ENCODE measurements around the gene INPP4B.

INPP4B gene

DNA sequence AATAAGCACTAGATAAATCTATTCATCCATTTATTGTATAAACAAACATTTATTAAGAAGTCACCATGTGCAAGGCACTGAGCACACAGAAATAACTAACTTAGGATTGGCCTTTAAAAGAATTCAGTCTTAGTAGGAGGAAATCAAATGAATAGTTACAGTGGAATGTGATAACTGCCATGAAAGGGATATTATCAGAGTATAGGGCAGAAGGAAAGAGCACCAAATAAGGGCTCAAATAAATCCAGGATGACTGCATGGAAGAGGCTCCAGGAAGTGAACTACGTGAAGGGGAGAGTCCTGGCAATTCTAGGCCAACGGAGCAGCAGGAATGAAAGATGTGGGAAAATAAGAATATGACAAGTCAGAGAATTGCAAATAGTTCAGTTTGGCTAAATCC, 406.0 kb downstream of the INPP4B start:
- Histone ChIP-seq H3K4me3 (ENCODE audit: low read length) (no peak overlapping the region), H3K27ac (ENCODE audit: low read length) (no peak overlapping the region), H3K9me3 (ENCODE audit: insufficient read depth, low read depth, low read length) (0 out of 2 replicates have a peak, but pooled peaks cover 3% of the 10 kb centered on the region), H3K36me3 (ENCODE audit: insufficient read depth, low read depth, low read length) (no peaks in the 10 kb centered on the region), H3K27me3 (ENCODE audit: insufficient read depth, low read length) (no peaks in the 10 kb centered on the region), H3K4me1 (ENCODE audit: insufficient read depth, low read length) (peaks cover 3% of the 10 kb centered on the region; the same call in 1 of the 2 replicates), H3K9ac (ENCODE audit: low read depth, low read length) (no peak overlapping the region)

DNA sequence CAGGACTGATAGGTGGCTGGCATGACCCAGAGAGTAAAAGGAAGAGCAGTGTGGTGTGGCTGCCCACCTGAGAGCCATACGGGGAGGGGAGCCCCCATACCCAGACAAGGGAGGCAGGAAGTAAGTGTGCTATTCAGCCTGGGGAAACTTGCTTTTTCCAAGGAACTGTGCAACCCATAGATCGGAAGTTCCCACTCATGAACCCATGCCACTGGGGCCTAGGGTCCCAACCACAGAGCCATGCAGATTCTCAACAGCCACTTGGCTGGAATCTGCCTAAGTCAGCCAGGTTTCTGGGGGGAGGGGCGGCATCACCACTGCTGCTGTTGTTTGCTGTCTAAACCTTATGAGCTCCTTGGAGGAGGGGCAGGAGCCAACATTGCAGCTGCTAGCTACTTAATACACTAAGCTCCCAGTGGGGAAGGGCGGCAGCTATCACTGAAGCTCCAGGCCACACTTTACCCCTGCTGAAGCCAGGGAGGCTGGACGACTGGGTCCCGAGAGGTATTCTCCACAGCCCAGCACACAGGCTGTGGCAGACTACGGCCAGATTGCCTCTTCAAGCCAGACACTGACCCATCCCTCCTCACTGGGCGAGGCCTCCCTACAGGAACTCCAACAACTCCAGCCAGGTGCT, 410.4 kb downstream of the INPP4B start:
- Histone ChIP-seq H3K36me3 (ENCODE audit: insufficient read depth, low read depth, low read length) (no peaks in the 10 kb centered on the region), H3K4me1 (ENCODE audit: insufficient read depth, low read length) (peaks cover 7% of the 10 kb centered on the region; the same call in 1 of the 2 replicates), H3K27me3 (ENCODE audit: insufficient read depth, low read length) (no peaks in the 10 kb centered on the region), H3K4me3 (ENCODE audit: low read length) (peak overlapping the region; percentile 36; the same call in 1 of the 2 replicates), H3K9me3 (ENCODE audit: insufficient read depth, low read depth, low read length) (0 out of 2 replicates have a peak, but pooled peaks cover 3% of the 10 kb centered on the region), H3K9ac (ENCODE audit: low read depth, low read length) (peak overlapping the region; percentile 40; the same call in 1 of the 2 replicates), H3K27ac (ENCODE audit: low read length) (no peak overlapping the region)

- H3K9ac ChIP-seq (ENCODE audit: low read depth, low read length), result no peak overlapping the region
- no peaks in the 10 kb centered on the region for H3K36me3 ChIP-seq (ENCODE audit: insufficient read depth, low read depth, low read length)
- H3K4me3 ChIP-seq (ENCODE audit: low read length), result no peak overlapping the region
- no peak overlapping the region for H3K27ac ChIP-seq (ENCODE audit: low read length)
- 0 out of 2 replicates have a peak, but pooled peaks cover 3% of the 10 kb centered on the region for H3K9me3 ChIP-seq (ENCODE audit: insufficient read depth, low read depth, low read length)
- peaks cover 7% of the 10 kb centered on the region; the same call in 1 of the 2 replicates for H3K4me1 ChIP-seq (ENCODE audit: insufficient read depth, low read length)
- no peaks in the 10 kb centered on the region for H3K27me3 ChIP-seq (ENCODE audit: insufficient read depth, low read length)
Observed at GRCh38 chr4:142434519-142435224, 411.4 kb downstream of the INPP4B start.

GRCh38 chr4:142428715-142429114, 417.4 kb downstream of the INPP4B start:
- H3K36me3 ChIP-seq (ENCODE audit: insufficient read depth, low read depth, low read length), result no peaks in the 10 kb centered on the region
- peaks cover 16% of the 10 kb centered on the region; the same call in 1 of the 2 replicates for H3K4me1 ChIP-seq (ENCODE audit: insufficient read depth, low read length)
- H3K27me3 ChIP-seq (ENCODE audit: insufficient read depth, low read length), result no peaks in the 10 kb centered on the region
- no peak overlapping the region for H3K4me3 ChIP-seq (ENCODE audit: low read length)
- H3K9me3 ChIP-seq (ENCODE audit: insufficient read depth, low read depth, low read length), result no peaks in the 10 kb centered on the region
- H3K9ac ChIP-seq (ENCODE audit: low read depth, low read length), result no peak overlapping the region
- no peak overlapping the region for H3K27ac ChIP-seq (ENCODE audit: low read length)

GRCh38 chr4:142427456-142427855, 418.6 kb downstream of the INPP4B start:
- H3K9ac ChIP-seq (ENCODE audit: low read depth, low read length), result peak overlapping the region; percentile 66; the same call in 1 of the 2 replicates
- H3K27me3 ChIP-seq (ENCODE audit: insufficient read depth, low read length), result no peaks in the 10 kb centered on the region
- H3K4me1 ChIP-seq (ENCODE audit: insufficient read depth, low read length), result peaks cover 16% of the 10 kb centered on the region; the same call in 1 of the 2 replicates
- H3K36me3 ChIP-seq (ENCODE audit: insufficient read depth, low read depth, low read length), result no peaks in the 10 kb centered on the region
- peak overlapping the region; percentile 59 for H3K27ac ChIP-seq (ENCODE audit: low read length)
- H3K4me3 ChIP-seq (ENCODE audit: low read length), result peak overlapping the region; percentile 51
- no peaks in the 10 kb centered on the region for H3K9me3 ChIP-seq (ENCODE audit: insufficient read depth, low read depth, low read length)

- H3K27ac ChIP-seq (ENCODE audit: low read length), result no peak overlapping the region
- H3K4me3 ChIP-seq (ENCODE audit: low read length), result no peak overlapping the region
- H3K4me1 ChIP-seq (ENCODE audit: insufficient read depth, low read length), result peaks cover 16% of the 10 kb centered on the region; the same call in 1 of the 2 replicates
- no peaks in the 10 kb centered on the region for H3K27me3 ChIP-seq (ENCODE audit: insufficient read depth, low read length)
- no peaks in the 10 kb centered on the region for H3K36me3 ChIP-seq (ENCODE audit: insufficient read depth, low read depth, low read length)
- H3K9me3 ChIP-seq (ENCODE audit: insufficient read depth, low read depth, low read length), result no peaks in the 10 kb centered on the region
- H3K9ac ChIP-seq (ENCODE audit: low read depth, low read length), result no peak overlapping the region
Observed at GRCh38 chr4:142423861-142424260, 422.2 kb downstream of the INPP4B start.

GRCh38 chr4:142420311-142421095, 425.6 kb downstream of the INPP4B start:
- Histone ChIP-seq H3K27me3 (ENCODE audit: insufficient read depth, low read length) (no peaks in the 10 kb centered on the region), H3K27ac (ENCODE audit: low read length) (no peak overlapping the region), H3K4me1 (ENCODE audit: insufficient read depth, low read length) (peaks cover 4% of the 10 kb centered on the region; the same call in 1 of the 2 replicates), H3K36me3 (ENCODE audit: insufficient read depth, low read depth, low read length) (no peaks in the 10 kb centered on the region), H3K9me3 (ENCODE audit: insufficient read depth, low read depth, low read length) (no peaks in the 10 kb centered on the region), H3K4me3 (ENCODE audit: low read length) (no peak overlapping the region), H3K9ac (ENCODE audit: low read depth, low read length) (no peak overlapping the region)

DNA sequence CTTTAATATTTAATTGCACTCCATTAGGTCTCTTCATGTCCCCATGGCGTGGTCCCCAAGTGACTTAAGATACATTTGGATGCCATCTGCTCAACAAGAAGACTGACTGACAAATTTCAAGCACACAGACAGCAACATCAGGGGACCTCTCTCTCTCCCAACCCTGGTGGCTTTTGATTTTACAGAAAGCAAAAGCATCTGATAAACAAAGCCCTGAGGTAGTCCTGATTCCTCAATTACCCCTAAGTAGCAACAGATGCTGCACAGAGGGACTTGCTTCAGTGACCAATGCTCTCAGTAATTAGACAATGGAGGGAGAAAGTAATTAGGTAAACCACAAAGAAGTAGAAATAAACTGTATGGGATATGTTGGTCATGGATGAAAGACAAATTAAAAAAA, 426.4 kb downstream of the INPP4B start:
- H3K27me3 ChIP-seq (ENCODE audit: insufficient read depth, low read length), result no peaks in the 10 kb centered on the region
- no peak overlapping the region for H3K27ac ChIP-seq (ENCODE audit: low read length)
- no peaks in the 10 kb centered on the region for H3K36me3 ChIP-seq (ENCODE audit: insufficient read depth, low read depth, low read length)
- H3K9ac ChIP-seq (ENCODE audit: low read depth, low read length), result no peak overlapping the region
- H3K9me3 ChIP-seq (ENCODE audit: insufficient read depth, low read depth, low read length), result no peaks in the 10 kb centered on the region
- H3K4me3 ChIP-seq (ENCODE audit: low read length), result no peak overlapping the region
- H3K4me1 ChIP-seq (ENCODE audit: insufficient read depth, low read length), result peaks cover 4% of the 10 kb centered on the region; the same call in 1 of the 2 replicates

DNA sequence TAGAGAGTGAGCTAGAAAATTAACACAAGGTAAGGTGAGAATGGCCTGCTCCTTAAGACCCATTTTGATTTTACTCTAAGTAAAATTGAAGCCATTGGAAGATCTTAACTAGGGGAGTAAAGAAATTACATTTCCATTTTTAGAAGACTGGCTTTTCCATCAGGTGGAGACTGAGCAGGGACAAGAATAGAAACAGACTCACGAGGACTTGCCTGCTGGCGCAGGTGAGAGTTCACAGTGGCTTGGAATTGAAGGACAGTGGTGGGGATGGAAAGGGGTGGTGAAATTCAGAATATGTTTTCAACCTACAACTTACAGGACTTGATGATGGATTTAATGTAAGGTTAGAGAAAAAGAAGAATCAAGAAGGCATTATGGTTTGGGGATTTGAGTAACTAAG, 427.4 kb downstream of the INPP4B start:
- Histone ChIP-seq H3K4me1 (ENCODE audit: insufficient read depth, low read length) (peaks cover 4% of the 10 kb centered on the region; the same call in 1 of the 2 replicates), H3K27ac (ENCODE audit: low read length) (no peak overlapping the region), H3K27me3 (ENCODE audit: insufficient read depth, low read length) (no peaks in the 10 kb centered on the region), H3K9ac (ENCODE audit: low read depth, low read length) (no peak overlapping the region), H3K36me3 (ENCODE audit: insufficient read depth, low read depth, low read length) (no peaks in the 10 kb centered on the region), H3K9me3 (ENCODE audit: insufficient read depth, low read depth, low read length) (no peaks in the 10 kb centered on the region), H3K4me3 (ENCODE audit: low read length) (no peak overlapping the region)

DNA sequence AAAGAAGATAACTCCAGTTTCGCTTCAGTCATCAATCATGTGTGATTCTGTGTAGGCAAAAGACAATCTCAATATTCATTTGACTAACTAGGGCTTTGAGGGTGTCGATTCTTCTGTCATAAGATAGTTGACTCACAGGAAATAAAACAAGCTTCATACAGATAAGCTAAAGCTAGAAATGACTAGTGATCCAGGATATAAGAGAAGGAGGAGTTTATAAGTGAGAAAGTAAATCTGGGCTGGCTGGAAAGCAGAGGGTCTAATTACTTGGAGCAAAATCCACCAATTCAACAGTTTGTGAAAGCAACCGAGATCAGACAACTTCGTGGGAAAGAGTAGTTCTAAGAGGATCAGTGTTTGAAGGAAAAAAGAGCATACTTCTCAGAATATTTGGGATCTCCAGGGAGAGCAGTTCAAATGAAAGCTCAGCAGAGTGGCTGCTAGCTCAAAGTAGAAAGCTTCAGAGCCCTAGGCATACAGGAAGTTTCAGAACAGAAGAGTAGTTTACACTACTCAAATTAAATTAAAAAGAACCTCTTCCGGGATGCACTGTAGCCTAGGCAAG, 429.3 kb downstream of the INPP4B start:
- Histone ChIP-seq H3K27ac (ENCODE audit: low read length) (no peak overlapping the region), H3K4me1 (ENCODE audit: insufficient read depth, low read length) (peaks cover 4% of the 10 kb centered on the region; the same call in 1 of the 2 replicates), H3K36me3 (ENCODE audit: insufficient read depth, low read depth, low read length) (no peaks in the 10 kb centered on the region), H3K9me3 (ENCODE audit: insufficient read depth, low read depth, low read length) (no peaks in the 10 kb centered on the region), H3K27me3 (ENCODE audit: insufficient read depth, low read length) (no peaks in the 10 kb centered on the region), H3K9ac (ENCODE audit: low read depth, low read length) (no peak overlapping the region), H3K4me3 (ENCODE audit: low read length) (no peak overlapping the region)

DNA sequence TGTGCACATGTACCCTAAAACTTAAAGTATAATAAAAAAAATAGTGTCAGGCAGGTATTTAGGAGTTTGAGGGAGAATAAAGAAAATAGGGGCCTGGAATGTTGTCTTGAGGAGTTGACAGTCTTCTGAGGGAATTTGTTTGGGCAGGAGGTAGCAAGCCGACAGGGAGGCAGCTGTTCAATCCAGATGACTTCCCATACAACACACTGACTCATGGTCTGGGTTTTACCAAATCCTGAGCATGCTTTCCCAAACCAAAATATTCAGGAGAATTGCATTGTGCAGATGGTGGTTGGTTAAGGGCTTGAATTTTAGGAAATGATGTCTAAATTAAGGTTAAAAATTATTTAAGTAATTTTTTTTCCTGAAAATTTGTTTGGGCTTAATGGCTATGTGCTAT, 430.0 kb downstream of the INPP4B start:
- Histone ChIP-seq H3K27me3 (ENCODE audit: insufficient read depth, low read length) (no peaks in the 10 kb centered on the region), H3K9ac (ENCODE audit: low read depth, low read length) (no peak overlapping the region), H3K4me1 (ENCODE audit: insufficient read depth, low read length) (peaks cover 4% of the 10 kb centered on the region; the same call in 1 of the 2 replicates), H3K27ac (ENCODE audit: low read length) (no peak overlapping the region), H3K4me3 (ENCODE audit: low read length) (no peak overlapping the region), H3K9me3 (ENCODE audit: insufficient read depth, low read depth, low read length) (no peaks in the 10 kb centered on the region), H3K36me3 (ENCODE audit: insufficient read depth, low read depth, low read length) (no peaks in the 10 kb centered on the region)
